Measurements from ENCODE around the gene PRDM11. TPM values are rescaled to one million over a fixed set of nuclear protein-coding genes. Genes with fewer than 3 reads are reported as not detected.
"Not testable (repeated sequence)": the region's sequence is repeated elsewhere in the genome, so short reads cannot be mapped to it uniquely, and the experiment has no call there.

PRDM11 gene
- total RNA-seq, result 32.8 TPM

DNA sequence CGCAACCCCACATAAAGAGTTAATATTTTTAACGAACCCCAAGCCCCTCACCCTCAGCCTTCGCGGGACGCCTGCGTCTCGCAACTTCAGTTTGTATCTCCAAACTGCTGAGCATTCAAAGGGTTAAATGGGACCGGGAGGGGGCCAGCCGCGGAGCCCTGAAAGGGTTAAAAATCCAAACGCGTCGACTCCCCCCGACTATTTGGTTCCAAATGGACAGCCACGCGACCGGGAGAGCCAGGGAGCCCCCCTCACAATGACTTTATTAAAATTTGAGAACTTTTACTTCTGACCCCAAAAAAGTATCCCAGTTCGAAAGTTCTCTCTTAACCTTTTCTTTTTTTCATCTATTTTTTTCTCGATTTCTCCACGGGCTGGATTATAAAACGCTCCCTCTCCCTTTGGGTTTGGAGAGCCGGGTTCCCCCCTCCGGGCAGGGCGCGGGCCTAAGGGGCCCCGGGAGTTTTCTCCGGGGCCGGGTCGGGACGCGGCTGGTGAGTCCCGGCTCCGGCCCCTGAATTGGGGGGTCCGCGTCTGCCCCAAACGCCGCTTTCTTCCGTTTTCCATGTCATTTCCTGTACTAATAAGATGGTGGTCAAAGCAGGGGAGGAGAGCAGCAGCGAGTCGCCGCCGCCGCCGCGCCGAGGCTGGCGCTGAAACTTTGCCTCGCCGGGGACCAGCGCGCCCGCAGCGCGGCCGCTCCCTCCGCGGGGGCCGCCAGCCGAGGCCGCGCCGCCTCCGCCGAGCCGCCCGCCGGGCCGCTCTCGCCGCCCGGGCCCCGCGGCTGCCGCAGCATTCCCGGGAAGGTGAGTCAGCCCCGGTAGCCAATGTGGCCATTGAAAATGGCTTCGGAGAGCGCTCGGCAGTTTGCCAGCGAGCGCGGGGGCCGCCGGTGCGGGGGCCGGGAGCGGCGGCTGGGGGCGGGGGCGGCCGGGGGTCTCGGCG lies at the start of gene PRDM11:
Gene PRDM11 (plus strand): TSS at position 568 of the 945 bp plus-strand sequence. CDS start 35,128 bp downstream, outside the sequence.
- peak; percentile 80 for DNase-seq

DNA sequence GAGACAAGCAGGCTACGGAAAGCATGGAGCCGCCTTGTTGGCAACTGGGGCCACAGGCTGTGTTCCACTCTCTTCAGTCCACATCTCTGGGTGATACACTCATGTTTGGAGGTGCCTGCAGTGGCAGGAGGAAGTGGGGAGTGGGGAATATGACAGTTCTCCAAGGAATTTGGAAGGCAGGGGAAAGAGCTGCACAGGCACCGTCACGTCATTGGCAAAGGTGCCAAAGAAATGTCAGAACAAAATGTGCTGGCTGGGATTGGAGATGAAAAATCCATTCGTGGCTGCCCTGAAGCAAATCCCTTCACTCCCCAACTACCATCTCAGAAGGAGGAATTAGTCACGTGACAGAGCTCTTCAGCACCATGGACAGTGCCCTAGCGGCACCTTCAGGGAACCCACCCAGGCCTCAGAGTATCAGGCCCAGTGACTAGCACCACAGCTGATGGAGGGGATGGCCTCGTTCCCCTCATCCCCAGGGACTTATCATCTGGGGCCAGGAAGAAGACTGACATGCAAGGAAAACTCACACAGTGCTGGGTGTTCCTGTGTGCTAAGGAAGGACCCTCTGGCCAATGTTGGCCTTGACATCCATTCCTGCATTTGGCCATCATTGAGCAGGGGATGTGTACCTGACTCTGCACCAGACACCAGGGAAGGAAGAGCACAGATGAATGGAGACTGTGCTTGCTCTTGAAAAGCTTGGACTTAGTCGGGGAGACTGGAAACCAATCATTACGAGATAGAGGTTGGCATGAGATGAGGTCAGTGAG lies 48.5 kb upstream of the PRDM11 start:
- DNase-seq, result peak; percentile 93

DNA sequence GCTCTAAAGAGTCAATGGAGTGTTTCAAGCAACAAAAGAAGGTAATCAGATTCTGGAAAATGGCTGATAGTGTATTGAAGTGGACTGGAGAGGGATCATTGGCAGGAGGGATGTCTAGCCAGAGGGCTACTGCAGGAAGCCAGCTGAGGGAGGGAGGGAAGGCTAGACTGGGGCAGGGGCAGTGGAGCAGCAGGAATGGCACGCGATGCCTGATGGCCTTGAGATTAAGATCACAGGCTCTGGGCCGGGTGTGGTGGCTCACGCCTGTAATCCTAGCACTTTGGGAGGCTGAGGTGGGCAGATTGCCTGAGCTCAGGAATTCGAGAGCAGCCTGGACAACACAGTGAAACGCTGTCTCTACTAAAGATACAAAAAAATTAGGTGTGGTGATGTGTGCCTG lies 47.5 kb upstream of the PRDM11 start:
- no peak for DNase-seq

DNA sequence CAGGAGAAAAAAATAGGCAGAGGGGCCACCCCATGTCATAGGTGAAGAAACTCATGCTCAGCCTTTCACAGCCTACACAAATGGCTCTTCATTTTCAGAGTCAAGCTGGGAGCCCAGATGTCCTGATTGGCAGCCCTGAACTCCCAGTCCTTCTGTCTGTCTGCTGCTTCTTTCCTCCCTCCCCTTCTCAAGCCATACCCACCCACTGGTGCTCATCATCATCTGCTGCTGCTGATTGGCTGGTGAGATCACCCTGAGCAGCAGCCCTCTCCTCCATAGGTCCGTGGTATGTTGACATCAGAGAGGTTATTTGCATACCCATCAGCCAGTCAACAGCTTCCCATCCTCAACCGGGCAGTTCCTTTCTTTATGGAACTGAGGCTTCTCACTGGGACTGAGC lies 46.1 kb upstream of the PRDM11 start:
- no peak for DNase-seq

DNA sequence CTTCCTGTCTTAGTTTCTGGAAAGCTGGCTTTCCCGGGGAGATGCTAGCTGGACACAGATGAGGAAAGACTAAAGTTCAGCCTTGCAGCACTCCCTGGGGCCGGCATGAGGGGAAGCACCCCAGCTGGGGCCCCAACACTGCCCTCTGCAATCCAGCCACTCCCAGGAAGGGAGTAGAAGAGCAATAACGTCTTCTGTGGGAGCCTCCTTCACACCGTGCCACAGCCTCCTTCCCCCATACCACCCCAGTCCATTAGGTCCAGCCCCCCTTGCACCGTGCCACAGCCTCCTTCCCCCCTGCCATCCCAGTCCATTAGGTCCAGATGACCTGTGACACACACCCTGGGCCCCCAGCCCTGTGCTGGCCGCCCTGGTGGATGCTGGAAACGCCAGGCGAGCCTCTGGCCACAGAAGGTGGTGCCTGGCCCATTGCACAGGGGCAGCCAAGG lies 44.1 kb upstream of the PRDM11 start:
- DNase-seq, result no peak

DNA sequence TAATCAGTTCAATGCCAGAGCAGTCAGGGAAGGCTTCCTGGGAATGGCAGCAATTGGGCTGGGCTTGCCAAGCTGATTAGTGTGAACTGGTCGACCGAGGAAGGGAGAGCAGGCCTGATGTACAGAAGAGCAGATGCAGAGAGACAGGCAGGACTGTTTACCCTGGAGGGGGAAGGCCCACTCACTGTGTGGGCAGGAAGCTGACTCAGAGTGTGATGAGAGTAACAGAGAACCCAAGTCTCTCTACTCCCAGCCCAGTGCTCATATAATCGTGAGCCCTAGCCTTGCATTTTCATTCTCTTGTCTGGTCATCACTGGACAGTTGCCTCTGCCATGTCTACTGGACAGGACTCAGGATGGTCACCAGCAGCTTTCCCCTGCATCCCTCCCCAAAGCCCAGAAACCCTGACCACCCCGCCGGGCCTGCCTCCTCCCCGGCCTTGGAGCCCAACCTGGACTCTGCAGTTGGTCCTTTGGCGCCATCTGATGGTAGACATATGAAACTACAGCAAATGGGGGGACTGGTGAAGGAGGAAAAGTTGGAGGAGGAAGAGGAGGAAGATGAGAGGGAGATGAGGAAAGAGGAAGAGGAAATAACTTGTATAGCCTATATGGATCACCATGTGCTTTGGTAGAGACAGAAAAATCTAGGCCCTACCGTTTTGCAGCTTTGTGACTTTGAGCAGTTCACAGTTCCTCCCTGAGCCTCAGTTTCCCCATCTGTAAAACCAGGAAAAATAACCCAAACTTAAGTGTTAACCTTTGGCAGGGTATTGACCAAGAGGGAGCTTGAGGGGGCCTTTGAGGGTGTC lies 43.4 kb upstream of the PRDM11 start:
- peak; percentile 86 for DNase-seq

DNA sequence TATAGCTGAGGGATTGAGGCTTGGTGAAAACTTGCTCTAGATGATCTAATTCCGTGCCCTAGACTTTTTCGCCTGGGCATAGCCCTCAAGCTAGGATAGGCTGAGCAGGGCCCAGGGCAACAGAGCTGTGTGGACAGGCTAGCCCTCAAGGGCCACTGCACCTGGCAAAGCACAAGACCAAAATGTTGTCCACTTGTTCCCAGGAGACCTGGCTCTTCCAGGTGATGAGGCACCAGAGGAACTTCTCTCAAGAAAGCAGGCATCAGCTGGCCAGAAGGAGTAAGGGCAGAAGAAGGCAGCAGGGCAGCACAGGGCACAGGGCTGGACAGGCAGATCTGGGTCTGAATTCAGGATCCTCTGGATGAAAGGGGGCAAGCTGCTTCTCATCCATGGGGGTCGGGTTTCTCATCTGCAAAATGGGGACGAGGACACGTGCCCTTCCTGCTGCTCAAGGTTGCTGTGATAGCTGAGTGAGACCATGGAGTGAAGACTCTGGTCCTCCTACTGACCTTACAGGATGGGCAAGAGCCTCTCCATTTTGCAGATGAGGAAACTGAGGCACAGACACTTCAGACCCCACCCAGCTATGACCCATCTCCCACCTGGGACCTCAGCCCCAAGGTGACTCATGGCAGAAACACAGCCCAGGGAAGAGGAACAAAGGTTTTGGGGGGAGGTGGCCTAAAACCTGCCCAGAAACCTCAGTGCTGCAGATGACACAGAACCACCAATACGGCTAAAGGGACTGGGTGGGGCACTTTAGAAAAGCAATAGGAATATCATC lies 42.2 kb upstream of the PRDM11 start:
- DNase-seq, result no peak

DNA sequence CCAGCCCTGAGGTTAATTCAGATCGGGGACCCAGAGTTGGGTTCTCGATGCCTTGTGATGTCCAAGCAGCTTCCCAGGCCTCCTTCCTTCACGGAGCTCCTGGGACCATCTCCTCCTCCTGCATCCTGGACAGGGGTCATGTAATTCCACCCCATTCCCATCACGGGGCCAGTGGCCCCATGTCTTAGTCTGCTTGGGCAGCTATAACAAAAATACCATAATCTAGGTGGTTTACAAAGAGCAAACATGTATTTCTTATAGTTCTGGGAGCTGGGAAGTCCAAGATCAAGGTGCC lies 41.7 kb upstream of the PRDM11 start:
- DNase-seq, result no peak

DNA sequence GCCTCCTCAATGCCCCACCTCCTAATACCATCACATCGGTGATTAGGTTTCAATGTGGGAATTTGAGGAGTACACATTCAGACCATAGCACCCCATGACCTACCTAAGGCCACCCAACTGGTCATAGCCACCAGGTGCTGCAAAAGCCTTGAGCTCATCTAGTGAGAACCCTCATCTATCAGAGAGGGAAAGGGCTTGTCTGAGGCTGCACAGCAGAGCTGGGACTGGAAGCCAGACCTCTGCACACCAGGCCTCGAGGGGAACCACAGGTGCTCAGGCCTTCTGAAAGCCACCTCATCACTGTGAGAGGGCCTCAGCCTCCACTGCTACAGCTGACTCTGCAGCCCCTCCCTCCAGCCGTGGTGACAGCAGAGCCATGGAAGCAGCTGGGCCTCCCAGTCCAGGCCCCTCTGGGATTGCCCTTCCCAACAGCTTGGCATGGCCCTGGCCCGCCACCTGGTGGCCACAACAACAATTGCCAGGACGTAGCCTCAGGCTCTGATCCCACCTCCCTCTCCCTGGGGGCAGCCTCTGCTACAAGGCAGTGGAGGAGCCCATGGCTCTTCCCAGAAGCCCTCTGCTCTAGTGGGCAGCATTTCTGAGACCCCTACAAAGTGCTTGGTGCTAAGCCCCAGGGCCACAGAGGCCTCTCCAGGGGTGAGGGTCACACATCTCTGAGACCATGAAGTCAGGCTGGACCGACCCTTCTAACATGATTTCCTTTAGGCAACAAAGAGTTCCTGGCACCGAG lies 41.0 kb upstream of the PRDM11 start:
- DNase-seq, result peak; percentile 97

DNA sequence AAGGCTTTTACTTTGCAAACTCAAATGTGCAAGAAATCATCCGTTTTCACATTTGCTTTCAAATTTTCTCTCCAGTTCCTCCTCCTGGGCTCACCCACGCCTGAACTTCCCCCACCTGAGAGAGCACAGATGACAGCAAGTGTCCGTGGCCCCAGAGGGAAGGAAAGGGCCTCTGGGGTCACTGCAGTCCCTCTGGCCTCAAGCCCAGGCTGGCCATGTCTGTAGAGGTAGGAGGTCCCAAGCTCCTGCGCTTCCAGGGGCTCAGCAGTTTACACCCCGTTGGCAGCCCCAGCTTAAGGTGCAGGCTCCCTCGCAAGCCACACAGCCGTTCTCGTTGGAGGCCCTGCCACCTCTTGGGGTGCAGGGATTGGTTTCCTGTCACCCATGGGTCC lies 40.5 kb upstream of the PRDM11 start:
- no peak for DNase-seq

DNA sequence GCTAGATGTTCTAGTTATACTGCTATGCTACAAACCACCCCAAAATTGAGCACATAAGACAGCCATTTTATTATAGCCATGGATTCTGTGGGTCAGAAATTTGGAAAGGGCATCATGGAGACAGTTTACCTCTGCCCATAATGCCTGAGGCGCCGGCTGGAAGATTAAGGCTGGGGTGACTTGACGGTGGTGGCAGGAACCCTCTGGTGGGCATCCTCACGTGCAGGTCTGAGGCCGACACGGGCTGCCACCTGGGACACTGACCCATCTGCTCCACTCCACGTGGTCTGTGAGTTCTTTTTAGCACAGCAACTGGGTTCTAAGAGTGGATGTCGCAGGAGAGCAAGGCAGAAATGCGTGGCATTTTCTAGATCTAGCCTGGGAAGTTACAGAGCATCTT lies 40.0 kb upstream of the PRDM11 start:
- DNase-seq, result no peak

DNA sequence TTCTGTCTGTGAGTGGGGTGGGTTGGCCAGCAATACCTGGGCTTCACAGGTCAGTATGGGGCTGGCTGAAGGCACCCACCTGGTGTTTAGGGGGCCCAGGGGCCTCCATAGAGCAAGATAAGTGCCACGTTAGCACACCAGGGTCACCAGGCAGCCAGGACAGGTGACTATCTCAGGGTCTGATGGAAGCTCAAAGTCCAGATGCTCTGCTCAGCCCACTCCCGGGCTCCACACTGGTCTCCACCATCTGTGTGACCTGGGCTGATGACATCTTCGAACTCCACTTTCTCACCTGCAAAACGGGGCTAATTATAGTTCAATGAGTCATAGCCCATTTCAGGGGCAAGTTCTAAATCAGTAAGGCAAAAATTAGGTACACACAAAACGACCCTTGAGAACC lies 39.4 kb upstream of the PRDM11 start:
- no peak for DNase-seq

DNA sequence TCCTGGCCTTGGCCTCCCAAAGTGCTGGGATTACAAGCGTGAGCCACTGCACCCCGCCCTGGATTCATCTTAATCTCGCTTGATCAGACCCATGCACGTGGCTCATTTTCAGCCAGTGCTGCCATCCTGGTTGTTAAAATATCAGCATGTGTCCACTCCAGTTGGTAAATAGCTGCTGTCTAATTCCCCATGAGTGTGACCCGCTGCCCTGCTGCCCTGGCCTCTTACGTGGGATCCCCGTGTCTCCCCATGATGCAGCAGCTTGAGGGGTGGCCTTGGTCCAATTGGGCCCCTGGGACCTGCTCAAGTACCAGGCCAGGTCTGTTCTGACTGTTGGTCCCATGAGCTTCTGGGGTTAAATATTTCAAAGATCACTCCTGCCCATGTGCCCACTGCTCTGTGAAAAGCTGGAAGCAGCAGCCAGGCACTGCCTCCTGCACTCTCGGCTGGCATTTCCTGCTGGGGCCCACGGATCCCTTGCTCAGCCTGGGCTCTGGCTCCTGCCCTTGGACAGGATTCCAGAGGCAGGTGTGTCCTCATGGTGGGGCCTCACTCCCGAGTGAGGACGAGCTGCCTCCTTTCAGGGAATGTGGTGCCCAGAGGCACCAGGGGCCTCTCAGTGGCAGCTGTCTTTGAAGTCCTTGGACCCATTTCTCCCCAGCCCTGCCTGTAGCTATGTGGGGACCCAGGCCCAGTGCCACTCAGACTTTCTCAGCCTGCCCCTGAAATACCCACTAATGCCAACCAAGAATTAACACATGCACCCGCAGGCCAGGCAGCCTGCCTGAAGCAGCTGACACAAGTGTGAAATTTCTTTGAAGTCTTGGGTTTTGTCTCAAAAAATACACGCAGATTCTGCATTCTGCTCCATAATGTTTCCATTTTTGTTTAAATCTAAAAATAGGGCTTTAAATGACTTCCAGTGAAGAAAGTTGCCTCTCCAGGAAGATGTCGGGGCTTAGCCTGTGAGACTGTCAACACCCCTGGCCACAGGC lies 38.1 kb upstream of the PRDM11 start:
- peak; percentile 63 for DNase-seq

DNA sequence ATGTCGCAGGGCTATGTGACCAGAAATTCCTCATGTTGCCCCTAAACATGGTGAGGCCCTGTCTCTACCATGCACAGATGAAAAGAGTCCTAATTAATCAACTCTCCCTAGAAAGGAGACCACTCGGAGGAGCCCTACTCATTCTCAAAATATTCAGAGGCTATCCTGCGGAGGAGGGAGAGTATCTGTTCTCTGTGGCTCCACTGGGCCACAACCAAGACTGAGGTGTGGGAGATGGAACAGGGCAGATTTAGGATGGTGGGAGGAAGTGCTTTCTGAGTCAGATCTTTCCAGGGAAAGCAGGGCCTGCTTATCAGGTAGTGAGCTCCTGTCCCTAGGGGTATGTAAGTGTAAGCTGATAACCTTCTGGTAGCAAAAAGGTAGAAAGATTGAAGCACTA lies 37.0 kb upstream of the PRDM11 start:
- DNase-seq, result no peak

DNA sequence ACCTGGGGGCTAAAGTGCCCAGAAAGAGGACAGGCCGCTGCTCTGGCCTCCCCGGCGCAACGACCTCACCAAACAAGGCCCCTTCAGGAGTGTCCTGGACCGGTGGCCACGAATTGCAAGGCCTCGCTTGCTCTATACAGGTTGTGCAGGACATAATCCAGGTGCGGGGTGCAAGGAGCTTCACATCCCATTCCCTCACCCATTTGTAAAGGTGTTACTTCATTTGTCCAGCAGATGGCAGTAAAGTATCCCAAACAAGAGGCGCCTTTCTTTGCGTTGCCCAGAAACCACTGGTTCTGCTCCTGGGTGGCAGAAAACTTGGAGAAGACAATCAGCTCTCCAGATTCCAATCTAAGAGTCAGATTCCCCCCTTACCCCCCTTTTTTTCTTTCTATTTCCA lies 35.9 kb upstream of the PRDM11 start:
- DNase-seq, result peak; percentile 92

DNA sequence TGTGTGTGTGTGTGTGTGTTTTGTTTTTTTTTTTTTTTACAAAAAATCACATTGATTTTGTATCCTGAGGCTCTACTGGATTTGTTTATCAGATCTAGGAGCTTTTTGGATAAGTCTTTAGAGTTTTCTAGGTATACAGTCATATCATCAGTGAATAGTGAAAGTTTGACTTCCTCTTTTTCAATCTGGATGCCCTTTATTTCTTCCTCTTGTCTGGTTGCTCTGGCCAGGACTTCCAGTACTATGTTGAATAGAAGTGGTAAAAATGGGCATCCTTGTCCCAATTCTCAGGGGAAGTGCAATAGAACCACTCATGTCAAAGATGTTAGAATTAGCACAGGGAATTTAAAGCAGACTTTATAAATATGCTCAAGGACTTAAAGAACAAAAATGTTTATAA lies 32.6 kb upstream of the PRDM11 start:
- DNase-seq, result no peak

DNA sequence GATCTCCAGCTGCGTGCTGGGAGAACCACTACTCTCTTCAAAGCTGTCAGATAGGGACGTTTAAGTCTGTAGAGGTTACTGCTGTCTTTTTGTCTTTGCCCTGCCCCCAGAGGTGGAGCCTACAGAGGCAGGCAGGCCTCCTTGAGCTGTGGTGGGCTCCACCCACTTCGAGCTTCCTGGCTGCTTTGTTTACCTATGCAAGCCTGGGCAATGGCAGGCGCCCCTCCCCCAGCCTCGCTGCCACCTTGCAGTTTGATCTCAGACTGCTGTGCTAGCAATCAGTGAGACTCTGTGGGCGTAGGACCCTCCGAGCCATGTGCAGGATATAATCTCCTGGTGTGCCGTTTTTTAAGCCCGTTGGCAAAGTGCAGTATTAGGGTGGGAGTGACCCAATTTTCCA lies 18.6 kb upstream of the PRDM11 start:
- not testable (repeated sequence) for DNase-seq

DNA sequence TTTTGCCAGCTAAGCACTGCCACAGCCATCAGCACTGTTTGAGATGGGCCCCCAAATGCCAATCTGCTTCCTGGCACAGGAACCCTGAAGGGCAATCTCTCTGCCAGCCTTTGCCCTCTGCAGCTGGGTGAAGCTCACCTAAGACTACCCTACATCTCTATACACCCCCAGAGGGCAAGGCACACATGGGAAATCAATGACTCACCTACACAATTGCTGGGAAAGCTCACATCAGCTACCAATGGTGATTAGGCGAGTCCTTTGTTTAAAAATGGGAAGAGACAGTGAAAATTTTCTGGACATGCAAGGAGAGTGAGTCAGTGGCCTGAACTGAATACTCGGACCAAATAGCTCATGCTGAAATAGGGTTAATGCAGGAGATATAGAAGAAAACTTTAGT lies 12.6 kb upstream of the PRDM11 start:
- no peak for DNase-seq

DNA sequence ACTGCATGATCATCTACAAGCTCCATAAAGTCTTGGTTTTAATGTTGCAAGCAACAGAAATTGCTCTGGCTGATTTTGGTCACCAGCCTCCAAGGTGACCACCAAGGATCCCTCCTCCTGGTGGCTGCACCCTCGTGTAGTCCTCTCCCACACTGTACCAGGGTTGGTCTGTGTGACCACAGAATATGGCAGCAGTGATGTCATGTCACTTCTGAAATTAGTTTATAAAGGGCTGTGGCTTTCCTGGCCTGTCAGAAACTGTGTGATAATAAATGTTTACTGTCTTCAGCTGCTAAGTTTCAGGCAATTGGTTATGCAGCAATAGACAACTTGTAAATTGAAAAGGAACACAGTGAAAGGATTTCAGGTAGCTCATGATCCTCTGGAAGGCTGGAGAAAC lies 5.3 kb upstream of the PRDM11 start:
- no peak for DNase-seq

DNA sequence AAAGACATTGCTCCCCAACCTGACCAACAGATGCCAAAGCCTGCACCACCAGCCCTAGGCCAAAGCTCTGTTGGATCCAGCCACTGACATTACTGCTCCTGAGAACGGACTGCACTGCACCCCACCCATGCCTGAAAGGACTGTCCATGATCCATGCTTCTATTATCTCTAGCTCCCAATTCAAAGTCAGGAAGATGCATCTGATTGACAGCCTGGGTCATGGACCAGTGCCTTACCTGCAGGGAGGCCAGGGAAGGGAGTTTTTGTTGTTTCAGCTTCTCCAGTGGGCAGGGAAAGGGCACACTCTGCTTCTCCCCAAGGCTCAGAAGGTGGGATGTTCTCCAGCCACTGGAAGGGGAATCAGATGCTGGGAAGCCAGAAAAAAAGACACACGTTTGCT lies 4.8 kb upstream of the PRDM11 start:
- DNase-seq, result no peak
